ENCODE results near the gene DPT.

DPT gene

GRCh38 chr1:168654198-168654915 is 74.6 kb downstream of the DPT start:
- no peak for DNase-seq

- no peak for DNase-seq
Measured at GRCh38 chr1:168653567-168653966, 75.4 kb downstream of the DPT start.

GRCh38 chr1:168645721-168646120 is 83.3 kb downstream of the DPT start:
- no peak for DNase-seq
